ENCODE results near the gene TTC33.

GRCh38 chr5:40700116-40700782 is 55.5 kb downstream of the TTC33 start:
- TF ChIP-seq CTCF (IDR thresholded peaks at IDR 0.05) (no peak), POLR2A (IDR thresholded peaks at IDR 0.05) (no peak)

Data from Peyer's patch (tissue), 4 donors.